CD4-positive, CD25-positive, alpha-beta regulatory T cell (primary cell): ENCODE data around the gene DENND5B. TPM values are rescaled to one million over a fixed set of nuclear protein-coding genes. Genes with fewer than 3 reads are reported as not detected.
A peak's percentile ranks its signal among the peaks of the same experiment; 100 is the strongest.

Experiments used
- ATAC-seq, 2 donors: fragments of 150-1000 bp; cut with Tn5 transposase; one replicate each; pipeline ENCODE4 v1.10.0; 2021; ENCODE audit warnings: low read depth in 2 of 2, moderate number of reproducible peaks in 2 of 2, moderate library complexity in 1 of 2
- DNase-seq, 3 donors: peaks; one replicate each; pipeline versions ENCODE4 v3.0.0 to v3.0.0-alpha.2; 2012 to 2022; ENCODE audit warnings: mixed read lengths in 1 of 3
- H3K27ac ChIP-seq: one replicate; pipeline ENCODE4 v1.7.0; 2013; ENCODE audit warnings: mild to moderate bottlenecking, low read length; ENCODE audit not compliant: insufficient read depth, poor library complexity, severe bottlenecking
- H3K27me3 ChIP-seq: one replicate; pipeline ENCODE4 v1.7.0; 2013; ENCODE audit warnings: low read length; ENCODE audit not compliant: control insufficient read depth, insufficient read depth
- H3K36me3 ChIP-seq: one replicate; pipeline ENCODE4 v1.7.0; 2013; ENCODE audit warnings: mild to moderate bottlenecking, low read length, moderate library complexity; ENCODE audit not compliant: control insufficient read depth, insufficient read depth
- H3K4me1 ChIP-seq: 2 replicates; pipeline ENCODE4 v1.7.0; 2013; ENCODE audit warnings: mild to moderate bottlenecking, low read length; ENCODE audit not compliant: insufficient read depth, control insufficient read depth, poor library complexity, severe bottlenecking
- H3K4me3 ChIP-seq: one replicate; pipeline ENCODE4 v1.7.0; 2013; ENCODE audit warnings: low read depth, mild to moderate bottlenecking, low read length, moderate library complexity
- H3K9me3 ChIP-seq, 2 experiments: 1 replicate in 1 of 2; 2 replicates in 1 of 2; pipeline ENCODE4 v1.7.0; 2013; ENCODE audit warnings: low read length in 2 of 2, mild to moderate bottlenecking in 1 of 2, moderate library complexity in 1 of 2; ENCODE audit not compliant: control insufficient read depth in 2 of 2
- H3K27ac Mint-ChIP-seq, 3 donors: one replicate each; pipeline ENCODE4 v1.8.0; 2020 to 2022; ENCODE audit warnings: mild to moderate bottlenecking in 3 of 3, mixed read lengths in 3 of 3, moderate library complexity in 2 of 3
- H3K27me3 Mint-ChIP-seq: one replicate; pipeline ENCODE4 v1.8.0; 2022; ENCODE audit warnings: mild to moderate bottlenecking, mixed read lengths
- H3K36me3 Mint-ChIP-seq: one replicate; pipeline ENCODE4 v1.8.0; 2020; ENCODE audit warnings: mixed read lengths
- H3K4me1 Mint-ChIP-seq, 4 donors: one replicate each; pipeline ENCODE4 v1.8.0; 2020 to 2022; ENCODE audit warnings: mixed read lengths in 4 of 4, mild to moderate bottlenecking in 1 of 4
- H3K4me3 Mint-ChIP-seq, 4 donors: one replicate each; pipeline ENCODE4 v1.8.0; 2020 to 2022; ENCODE audit warnings: mild to moderate bottlenecking in 4 of 4, mixed read lengths in 4 of 4, moderate library complexity in 3 of 4
- H3K9me3 Mint-ChIP-seq, 7 donors: one replicate each; pipeline ENCODE4 v1.8.0; 2020 to 2022; ENCODE audit warnings: mixed read lengths in 7 of 7, mild to moderate bottlenecking in 3 of 7, moderate library complexity in 2 of 7
- polyA plus RNA-seq, 4 donors: library from polyadenylated mRNA; unstranded; fragments of 300-500 nt; fragmentation: Illumina TruSeq; gene quantifications; one replicate each; pipeline ENCODE4 v1.2.3, GENCODE V29; 2021
- total RNA-seq: library from RNA; stranded (reverse); gene quantifications from one replicate; pipeline ENCODE4 v1.2.3, GENCODE V29; 2022

Gene DENND5B
- total and polyA plus RNA-seq, 5 donors from 2014 or later: 0.39 to 0.76 TPM; not detected in 3

- no peaks in the 10 kb centered on the region for H3K36me3 ChIP-seq
- Mint-ChIP-seq H3K27ac (no peak overlapping the region), H3K9me3 (no peaks in the 10 kb centered on the region), H3K27me3 (peaks cover 13% of the 10 kb centered on the region), H3K4me1 (no peaks in the 10 kb centered on the region), H3K4me3 (no peak overlapping the region), H3K36me3 (no peaks in the 10 kb centered on the region)
- no peaks in the 10 kb centered on the region for H3K4me1 ChIP-seq
- H3K27me3 ChIP-seq: no peaks in the 10 kb centered on the region
- H3K9me3 ChIP-seq: no peaks in the 10 kb centered on the region
- H3K27ac ChIP-seq: no peak overlapping the region
- ATAC-seq (no peak), DNase-seq (no peak)
- H3K4me3 ChIP-seq: no peak overlapping the region
These were observed 98.9 kb downstream of the DENND5B start for GRCh38 chr12:31491841-31492598.

- H3K27ac Mint-ChIP-seq: no peak overlapping the region
- Histone ChIP-seq H3K4me1 (no peaks in the 10 kb centered on the region), H3K36me3 (no peaks in the 10 kb centered on the region), H3K9me3 (no peaks in the 10 kb centered on the region), H3K27me3 (no peaks in the 10 kb centered on the region), H3K27ac (no peak overlapping the region), H3K4me3 (no peak overlapping the region)
- H3K4me1 Mint-ChIP-seq: no peaks in the 10 kb centered on the region
- H3K4me3 Mint-ChIP-seq: no peak overlapping the region
- no peaks in the 10 kb centered on the region for H3K36me3 Mint-ChIP-seq
- H3K9me3 Mint-ChIP-seq: no peaks in the 10 kb centered on the region
- H3K27me3 Mint-ChIP-seq: peaks cover 13% of the 10 kb centered on the region
- no peak for DNase-seq
- ATAC-seq: no peak
These were observed 99.6 kb downstream of the DENND5B start for GRCh38 chr12:31491241-31491794.

GRCh38 chr12:31488737-31489338, 102.1 kb downstream of the DENND5B start:
- H3K9me3 Mint-ChIP-seq: no peaks in the 10 kb centered on the region
- no peaks in the 10 kb centered on the region for H3K4me1 Mint-ChIP-seq
- H3K27ac ChIP-seq: no peak overlapping the region
- no peak overlapping the region for H3K27ac Mint-ChIP-seq
- no peaks in the 10 kb centered on the region for H3K4me1 ChIP-seq
- no peak overlapping the region for H3K4me3 ChIP-seq
- H3K9me3 ChIP-seq: no peaks in the 10 kb centered on the region
- H3K4me3 Mint-ChIP-seq: no peak overlapping the region
- no peak for ATAC-seq
- H3K36me3 Mint-ChIP-seq: no peaks in the 10 kb centered on the region
- H3K27me3 Mint-ChIP-seq: peaks cover 14% of the 10 kb centered on the region
- no peak for DNase-seq
- H3K36me3 ChIP-seq: no peaks in the 10 kb centered on the region
- no peaks in the 10 kb centered on the region for H3K27me3 ChIP-seq

- Histone ChIP-seq H3K27me3 (no peaks in the 10 kb centered on the region), H3K27ac (no peak overlapping the region), H3K4me1 (no peaks in the 10 kb centered on the region), H3K9me3 (no peaks in the 10 kb centered on the region), H3K36me3 (no peaks in the 10 kb centered on the region), H3K4me3 (no peak overlapping the region)
- Mint-ChIP-seq H3K36me3 (no peaks in the 10 kb centered on the region), H3K9me3 (no peaks in the 10 kb centered on the region), H3K4me1 (no peaks in the 10 kb centered on the region), H3K27me3 (peaks cover 10% of the 10 kb centered on the region), H3K27ac (no peak overlapping the region), H3K4me3 (no peak overlapping the region)
- ATAC-seq: no peak
- DNase-seq: no peak
These were observed 105.4 kb downstream of the DENND5B start for GRCh38 chr12:31485571-31485970.

GRCh38 chr12:31482816-31483215, 108.1 kb downstream of the DENND5B start:
- ATAC-seq (no peak), DNase-seq (no peak)
- no peaks in the 10 kb centered on the region for H3K9me3 ChIP-seq
- no peaks in the 10 kb centered on the region for H3K36me3 Mint-ChIP-seq
- H3K36me3 ChIP-seq: no peaks in the 10 kb centered on the region
- H3K4me3 Mint-ChIP-seq: no peak overlapping the region
- H3K9me3 Mint-ChIP-seq: no peaks in the 10 kb centered on the region
- H3K27ac ChIP-seq: no peak overlapping the region
- H3K27ac Mint-ChIP-seq: peak overlapping the region in 1 of 3 donors; percentile 91
- H3K4me1 Mint-ChIP-seq: no peaks in the 10 kb centered on the region
- no peaks in the 10 kb centered on the region for H3K4me1 ChIP-seq
- H3K27me3 Mint-ChIP-seq: peaks cover 6% of the 10 kb centered on the region
- no peaks in the 10 kb centered on the region for H3K27me3 ChIP-seq
- H3K4me3 ChIP-seq: no peak overlapping the region

GRCh38 chr12:31481415-31481814, 109.5 kb downstream of the DENND5B start:
- Mint-ChIP-seq H3K4me3 (no peak overlapping the region), H3K27ac (no peak overlapping the region), H3K36me3 (no peaks in the 10 kb centered on the region), H3K27me3 (peaks cover 7% of the 10 kb centered on the region), H3K9me3 (no peaks in the 10 kb centered on the region), H3K4me1 (no peaks in the 10 kb centered on the region)
- no peak for ATAC-seq
- Histone ChIP-seq H3K27ac (no peak overlapping the region), H3K9me3 (no peaks in the 10 kb centered on the region), H3K36me3 (no peaks in the 10 kb centered on the region), H3K4me1 (no peaks in the 10 kb centered on the region), H3K27me3 (no peaks in the 10 kb centered on the region), H3K4me3 (no peak overlapping the region)
- no peak for DNase-seq

GRCh38 chr12:31479516-31480210, 111.3 kb downstream of the DENND5B start:
- Histone ChIP-seq H3K27ac (no peak overlapping the region), H3K36me3 (no peaks in the 10 kb centered on the region), H3K4me3 (no peak overlapping the region), H3K4me1 (no peaks in the 10 kb centered on the region), H3K27me3 (no peaks in the 10 kb centered on the region), H3K9me3 (no peaks in the 10 kb centered on the region)
- ATAC-seq: no peak
- Mint-ChIP-seq H3K27ac (no peak overlapping the region), H3K36me3 (no peaks in the 10 kb centered on the region), H3K4me3 (no peak overlapping the region), H3K9me3 (no peaks in the 10 kb centered on the region), H3K27me3 (peaks cover 7% of the 10 kb centered on the region), H3K4me1 (no peaks in the 10 kb centered on the region)
- DNase-seq: no peak
